HG02642 (cell line): ENCODE results near the gene EVI5.
"Not testable (repeated sequence)": the region's sequence is repeated elsewhere in the genome, so short reads cannot be mapped to it uniquely, and the experiment has no call there.

ENCODE experiments used
- ATAC-seq: cut with Tn5 transposase; IDR thresholded peaks from one replicate; pipeline ENCODE4 v1.9.1; 2021; ENCODE audit warnings: mild to moderate bottlenecking; ENCODE audit not compliant: unreplicated experiment, poor library complexity

EVI5 gene

GRCh38 chr1:92536980-92537884 lies 247.7 kb downstream of the EVI5 start:
- ATAC-seq, result peak; percentile 59

- ATAC-seq, result no peak
Measured at GRCh38 chr1:92536211-92536979, 248.5 kb downstream of the EVI5 start.

- ATAC-seq, result not testable (repeated sequence)
Measured at GRCh38 chr1:92532371-92532770, 252.5 kb downstream of the EVI5 start.

- not testable (repeated sequence) for ATAC-seq
Measured at GRCh38 chr1:92531939-92532338, 253.0 kb downstream of the EVI5 start.

GRCh38 chr1:92527670-92528069 lies 257.2 kb downstream of the EVI5 start:
- no peak for ATAC-seq

GRCh38 chr1:92524944-92525590 lies 259.8 kb downstream of the EVI5 start:
- ATAC-seq, result not testable (repeated sequence)

GRCh38 chr1:92519043-92519442 lies 265.9 kb downstream of the EVI5 start:
- no peak for ATAC-seq

GRCh38 chr1:92516574-92516973 lies 268.3 kb downstream of the EVI5 start:
- ATAC-seq, result no peak

GRCh38 chr1:92515796-92516201 lies 269.1 kb downstream of the EVI5 start:
- ATAC-seq, result no peak

- peak; percentile 75 for ATAC-seq
Measured at GRCh38 chr1:92511541-92511940, 273.4 kb downstream of the EVI5 start.

- peak; percentile 45 for ATAC-seq
Measured at GRCh38 chr1:92509619-92510018, 275.3 kb downstream of the EVI5 start.

GRCh38 chr1:92505015-92505692 lies 279.8 kb downstream of the EVI5 start:
- ATAC-seq, result no peak

- no peak for ATAC-seq
Measured at GRCh38 chr1:92504291-92505014, 280.5 kb downstream of the EVI5 start.

- no peak for ATAC-seq
Measured at GRCh38 chr1:92503926-92504285, 281.0 kb downstream of the EVI5 start.

GRCh38 chr1:92503043-92503925 lies 281.6 kb downstream of the EVI5 start:
- ATAC-seq, result no peak

- peak; percentile 72 for ATAC-seq
Measured at GRCh38 chr1:92502247-92502646, 282.7 kb downstream of the EVI5 start.

- ATAC-seq, result no peak
Measured at GRCh38 chr1:92500552-92500951, 284.4 kb downstream of the EVI5 start.

- ATAC-seq, result no peak
Measured at GRCh38 chr1:92495392-92496063, 289.4 kb downstream of the EVI5 start.
